Measurements from ENCODE around the gene AAK1. TPM values are rescaled to one million over a fixed set of nuclear protein-coding genes. Genes with fewer than 3 reads are reported as not detected.

The AAK1 gene
- polyA plus RNA-seq, 1 donor (not counting 4 experiments of a cell fraction or from before 2014, with no cell fraction given) = 12.3 TPM

DNA sequence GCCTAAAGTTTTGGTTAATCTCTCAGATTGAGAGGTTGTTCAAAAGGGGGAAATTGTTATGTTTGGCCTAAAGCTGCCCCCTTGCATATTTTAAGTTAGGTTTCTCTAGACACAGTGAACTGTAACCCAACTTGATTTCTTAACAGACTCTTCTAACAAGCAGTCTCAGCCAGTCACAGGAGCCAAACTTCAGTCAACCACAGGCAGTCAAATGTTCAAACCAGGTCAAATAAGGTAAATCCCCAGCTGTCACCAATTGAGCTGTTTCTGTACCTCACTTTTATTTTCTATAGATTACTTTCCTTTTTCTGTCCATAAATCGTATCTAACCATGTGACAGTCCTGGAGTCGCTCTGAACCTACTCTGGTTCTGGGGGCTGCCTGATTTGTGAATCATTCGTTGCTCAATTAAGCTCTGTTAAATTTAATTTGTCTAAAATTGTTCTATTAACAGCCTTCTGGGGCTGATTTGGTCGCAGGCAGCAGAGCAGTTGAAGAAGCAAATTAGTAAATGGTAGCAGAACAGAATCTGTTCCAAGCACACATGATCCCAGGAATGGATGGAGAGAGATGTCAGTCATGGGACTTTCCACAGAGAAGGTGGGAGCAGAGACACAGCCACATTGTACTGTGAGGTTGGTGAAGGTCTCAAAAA lies 189.9 kb downstream of the AAK1 start:
- no peak for TF ChIP-seq EZH2 (IDR thresholded peaks at IDR 0.05; ENCODE audit: low read length)
- no peak for TF ChIP-seq CTCF (optimal IDR thresholded peaks at IDR 0.05 in 1 of 3, IDR thresholded peaks at IDR 0.05 in 1 of 3, conservative IDR thresholded peaks at IDR 0.05 in 1 of 3; ENCODE audit: extremely low read depth in 1 of 3, insufficient read depth in 2 of 3, low read length in 3 of 3)
- H4K20me1 ChIP-seq (ENCODE audit: control insufficient read depth, extremely low read depth, insufficient read depth, low read length) = no peaks in the 10 kb centered on the region
- H2AFZ ChIP-seq (ENCODE audit: control insufficient read depth, low read length) = no peak overlapping the region
- no peaks in the 10 kb centered on the region for H3K9me1 ChIP-seq (ENCODE audit: control insufficient read depth, extremely low read depth, insufficient read depth, low read length)
- H3K4me3 ChIP-seq (ENCODE audit: control insufficient read depth in 2 of 3, extremely low read depth in 1 of 3, insufficient read depth in 2 of 3, low read depth in 1 of 3, low read length in 3 of 3) = no peak overlapping the region
- H3K36me3 ChIP-seq (ENCODE audit: control insufficient read depth in 2 of 2, extremely low read depth in 1 of 2, insufficient read depth in 2 of 2, low read length in 2 of 2) = no peaks in the 10 kb centered on the region
- H3K4me2 ChIP-seq (ENCODE audit: control insufficient read depth, extremely low read depth, insufficient read depth, low read depth, low read length) = no peak overlapping the region
- H3K4me1 ChIP-seq (ENCODE audit: control insufficient read depth, extremely low read depth, insufficient read depth, low read length) = no peaks in the 10 kb centered on the region
- no peak overlapping the region for H3K27ac ChIP-seq (ENCODE audit: control insufficient read depth, insufficient read depth, low read length)
- FAIRE-seq = no peak
- no peaks in the 10 kb centered on the region for H3K79me2 ChIP-seq (ENCODE audit: control insufficient read depth, insufficient read depth, low read length)
- dilution Hi-C loops (cut with MboI; ENCODE audit: extremely low pct_ligation_motif_present, low sequenced_read_pairs) = no loop called here
- no peaks in the 10 kb centered on the region for H3K27me3 ChIP-seq (ENCODE audit: control insufficient read depth, extremely low read depth, insufficient read depth, low read length)
- no peaks in the 10 kb centered on the region for H3K9me3 ChIP-seq (ENCODE audit: control insufficient read depth, low read depth, low read length)
- no peak for DNase-seq (ENCODE audit: low read depth, low spot score)
- H3K9ac ChIP-seq (ENCODE audit: control insufficient read depth, extremely low read depth, insufficient read depth, low read length) = no peak overlapping the region

GRCh38 chr2:69452687-69453086 lies 190.9 kb downstream of the AAK1 start:
- dilution Hi-C loops (cut with MboI; ENCODE audit: extremely low pct_ligation_motif_present, low sequenced_read_pairs) = no loop called here
- FAIRE-seq = no peak
- no peaks in the 10 kb centered on the region for H3K4me1 ChIP-seq (ENCODE audit: control insufficient read depth, extremely low read depth, insufficient read depth, low read length)

More at GRCh38 chr2:69452687-69453086, 190.9 kb downstream of the AAK1 start:
- no peak for TF ChIP-seq EZH2 (IDR thresholded peaks at IDR 0.05; ENCODE audit: low read length)
- H3K79me2 ChIP-seq (ENCODE audit: control insufficient read depth, insufficient read depth, low read length) = no peaks in the 10 kb centered on the region
- H2AFZ ChIP-seq (ENCODE audit: control insufficient read depth, low read length) = no peak overlapping the region
- no peak overlapping the region for H3K4me2 ChIP-seq (ENCODE audit: control insufficient read depth, extremely low read depth, insufficient read depth, low read depth, low read length)
- no peaks in the 10 kb centered on the region for H3K36me3 ChIP-seq (ENCODE audit: control insufficient read depth in 2 of 2, extremely low read depth in 1 of 2, insufficient read depth in 2 of 2, low read length in 2 of 2)
- H3K9me1 ChIP-seq (ENCODE audit: control insufficient read depth, extremely low read depth, insufficient read depth, low read length) = no peaks in the 10 kb centered on the region
- H4K20me1 ChIP-seq (ENCODE audit: control insufficient read depth, extremely low read depth, insufficient read depth, low read length) = no peaks in the 10 kb centered on the region
- H3K27me3 ChIP-seq (ENCODE audit: control insufficient read depth, extremely low read depth, insufficient read depth, low read length) = no peaks in the 10 kb centered on the region
- H3K4me3 ChIP-seq (ENCODE audit: control insufficient read depth in 2 of 3, extremely low read depth in 1 of 3, insufficient read depth in 2 of 3, low read depth in 1 of 3, low read length in 3 of 3) = no peak overlapping the region
- no peak overlapping the region for H3K9ac ChIP-seq (ENCODE audit: control insufficient read depth, extremely low read depth, insufficient read depth, low read length)
- H3K9me3 ChIP-seq (ENCODE audit: control insufficient read depth, low read depth, low read length) = no peaks in the 10 kb centered on the region
- DNase-seq (ENCODE audit: low read depth, low spot score) = no peak
- H3K27ac ChIP-seq (ENCODE audit: control insufficient read depth, insufficient read depth, low read length) = no peak overlapping the region

Measured in keratinocyte (primary cell).